Liver (tissue), 9 donors: ENCODE data around the gene RAB44. TPM values are rescaled to one million over a fixed set of nuclear protein-coding genes. Genes with fewer than 3 reads are reported as not detected.

ENCODE experiments used
- DNase-seq: peaks from one replicate; pipeline ENCODE4 v3.0.0-alpha.2; 2017; ENCODE audit warnings: low spot score
- H3K27ac ChIP-seq, 2 donors: one replicate each; pipeline ENCODE4 v1.7.0; 2013; ENCODE audit warnings: inconsistent platforms in 2 of 2, low read length in 2 of 2, control low read depth in 1 of 2, low read depth in 1 of 2, mild to moderate bottlenecking in 1 of 2
- H3K27me3 ChIP-seq, 4 donors: one replicate each; pipeline versions ENCODE4 v1.6.1 to v1.7.0; 2013; ENCODE audit warnings: low read length in 3 of 4, inconsistent platforms in 1 of 4, mild to moderate bottlenecking in 1 of 4, moderate library complexity in 1 of 4; ENCODE audit not compliant: control insufficient read depth in 4 of 4, insufficient read depth in 4 of 4
- H3K36me3 ChIP-seq, 4 donors: one replicate each; pipeline versions ENCODE4 v1.6.1 to v1.7.0; 2013; ENCODE audit warnings: low read length in 3 of 4, mild to moderate bottlenecking in 3 of 4, low read depth in 1 of 4, moderate library complexity in 1 of 4; ENCODE audit not compliant: control insufficient read depth in 4 of 4, insufficient read depth in 3 of 4
- H3K4me1 ChIP-seq, 4 donors: one replicate each; pipeline versions ENCODE4 v1.6.1 to v1.7.0; 2013; ENCODE audit warnings: low read length in 3 of 4, mild to moderate bottlenecking in 3 of 4, moderate library complexity in 1 of 4; ENCODE audit not compliant: control insufficient read depth in 4 of 4, insufficient read depth in 4 of 4
- H3K4me3 ChIP-seq, 3 donors: one replicate each; pipeline versions ENCODE4 v1.6.1 to v1.7.0; 2013; ENCODE audit warnings: low read length in 3 of 3, control low read depth in 1 of 3, low read depth in 1 of 3, mild to moderate bottlenecking in 1 of 3
- H3K9ac ChIP-seq, 2 donors: one replicate each; pipeline ENCODE4 v1.7.0; 2013; ENCODE audit warnings: low read length in 2 of 2, mild to moderate bottlenecking in 2 of 2, moderate library complexity in 2 of 2, control low read depth in 1 of 2, low read depth in 1 of 2
- H3K9me3 ChIP-seq, 4 donors: one replicate each; pipeline versions ENCODE4 v1.6.1 to v1.7.0; 2013; ENCODE audit warnings: low read length in 3 of 4; ENCODE audit not compliant: control insufficient read depth in 4 of 4
- FOXA1 ChIP-seq: IDR thresholded peaks from 2 replicates; pipeline ENCODE4 v1.6.1; 2016; ENCODE audit warnings: antibody characterized with exemption
- FOXA2 ChIP-seq: IDR thresholded peaks from 2 replicates; pipeline ENCODE4 v1.6.1; 2016; ENCODE audit warnings: antibody characterized with exemption
- GABPA ChIP-seq, 2 donors: IDR thresholded peaks in 1 of 2; conservative IDR thresholded peaks in 1 of 2; 2 replicates each; pipeline ENCODE4 v1.6.1; 2016; ENCODE audit warnings: antibody characterized with exemption in 2 of 2, mild to moderate bottlenecking in 1 of 2, moderate library complexity in 1 of 2
- HNF4A ChIP-seq, 2 donors: conservative IDR thresholded peaks; 2 replicates each; pipeline ENCODE4 v1.6.1; 2016; ENCODE audit warnings: antibody characterized with exemption in 2 of 2, mild to moderate bottlenecking in 2 of 2
- HNF4G ChIP-seq: IDR thresholded peaks from 2 replicates; pipeline ENCODE4 v1.6.1; 2016; ENCODE audit warnings: antibody characterized with exemption
- RAD21 ChIP-seq, 2 donors: IDR thresholded peaks; 2 replicates each; pipeline ENCODE4 v1.6.1; 2016; ENCODE audit warnings: antibody characterized with exemption in 2 of 2, mild to moderate bottlenecking in 2 of 2
- RXRA ChIP-seq, 2 donors: IDR thresholded peaks; 2 replicates each; pipeline ENCODE4 v1.6.1; 2017 to 2018; ENCODE audit warnings: antibody characterized with exemption in 2 of 2, mild to moderate bottlenecking in 1 of 2
- SP1 ChIP-seq: IDR thresholded peaks from 2 replicates; pipeline ENCODE4 v1.6.1; 2018; ENCODE audit warnings: antibody characterized with exemption, mild to moderate bottlenecking
- TAF1 ChIP-seq: conservative IDR thresholded peaks from 2 replicates; pipeline ENCODE4 v1.6.1; 2016; ENCODE audit warnings: antibody characterized with exemption, mild to moderate bottlenecking
- YY1 ChIP-seq: IDR thresholded peaks from 2 replicates; pipeline ENCODE4 v1.6.1; 2016; ENCODE audit warnings: antibody characterized with exemption, mild to moderate bottlenecking
- WGBS: extraction: QIAGEN DNeasy Blood & Tissue Kit; methylation state at CpG from one replicate; pipeline ENCODE4 v1.1.7; 2013; 5-methylcytosine and 5-hydroxymethylcytosine counted together
- polyA plus RNA-seq, 2 donors: library from polyadenylated mRNA; stranded (reverse) in 1 of 2; unstranded in 1 of 2; fragments of 200-250 nt in 1 of 2; fragments of >200 nt in 1 of 2; fragmentation: Nextera tagmentation in 1 of 2; extraction: Ambion mirVana in 1 of 2; gene quantifications; one replicate each; pipeline versions ENCODE4 v1.2.1 to v1.2.3, GENCODE V29; 2013 to 2015
- total RNA-seq, 2 donors: library from RNA; depleted of rRNA; stranded (reverse); fragments of >200 nt; gene quantifications; one replicate each; pipeline ENCODE4 v1.2.3, GENCODE V29; 2014
- TF ChIP-seq, protein P1 (sequence below): IDR thresholded peaks from 2 replicates; pipeline ENCODE4 v1.6.1; 2016; ENCODE audit warnings: antibody characterized with exemption, mild to moderate bottlenecking
- TF ChIP-seq, protein P2 (sequence below): IDR thresholded peaks from 2 replicates; pipeline ENCODE4 v1.6.1; 2016; ENCODE audit warnings: antibody characterized with exemption
- TF ChIP-seq, protein P3 (sequence below): IDR thresholded peaks from 2 replicates; pipeline ENCODE4 v1.6.1; 2016; ENCODE audit warnings: antibody characterized with exemption
- donor health status: healthy.
- donor health status: healthy.
- donor health status: healthy.
- donor health status: healthy.
- donor health status: healthy.

Gene RAB44
- total and polyA plus RNA-seq, 4 donors = 0.02 to 1.3 (median 0.08) TPM; not detected in 1

DNA sequence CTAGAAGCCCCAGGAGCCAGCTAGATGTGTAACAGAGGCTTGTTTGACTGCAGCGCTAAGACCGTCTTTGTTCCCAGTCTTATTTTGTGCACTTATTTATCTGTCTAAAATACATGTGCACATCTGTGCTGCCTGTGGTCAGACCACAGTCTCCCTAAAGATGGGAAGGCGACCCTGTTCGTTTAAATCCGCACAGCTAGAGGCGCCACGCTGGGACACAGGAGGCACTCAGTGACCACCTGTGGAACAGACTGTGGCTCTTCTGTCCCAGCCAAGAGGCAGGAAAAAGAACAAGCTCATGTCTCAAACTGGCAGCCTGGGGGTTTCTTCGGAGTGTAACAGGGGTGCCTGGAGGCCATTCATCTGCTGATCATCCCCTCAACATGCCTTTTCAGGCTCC is 74.8 kb downstream of the RAB44 start:
- WGBS = 90% methylated on average over 8 of the region's 8 CpGs
- Histone ChIP-seq H3K9ac (no peak overlapping the region), H3K36me3 (no peaks in the 10 kb centered on the region), H3K4me3 (no peak overlapping the region), H3K4me1 (peaks cover 0 to 7% (median 0%) of the 10 kb centered on the region in 4 donors), H3K27me3 (peaks cover 0 to 3% (median 0%) of the 10 kb centered on the region in 4 donors), H3K27ac (no peak overlapping the region), H3K9me3 (no peaks in the 10 kb centered on the region)
- TF ChIP-seq FOXA2 (no peak), RXRA (IDR thresholded peaks at IDR 0.05) (no peak), RAD21 (IDR thresholded peaks at IDR 0.05) (no peak), HNF4G (no peak), YY1 (no peak), FOXA1 (no peak), TAF1 (no peak), SP1 (no peak)
- TF ChIP-seq, protein P1, sequence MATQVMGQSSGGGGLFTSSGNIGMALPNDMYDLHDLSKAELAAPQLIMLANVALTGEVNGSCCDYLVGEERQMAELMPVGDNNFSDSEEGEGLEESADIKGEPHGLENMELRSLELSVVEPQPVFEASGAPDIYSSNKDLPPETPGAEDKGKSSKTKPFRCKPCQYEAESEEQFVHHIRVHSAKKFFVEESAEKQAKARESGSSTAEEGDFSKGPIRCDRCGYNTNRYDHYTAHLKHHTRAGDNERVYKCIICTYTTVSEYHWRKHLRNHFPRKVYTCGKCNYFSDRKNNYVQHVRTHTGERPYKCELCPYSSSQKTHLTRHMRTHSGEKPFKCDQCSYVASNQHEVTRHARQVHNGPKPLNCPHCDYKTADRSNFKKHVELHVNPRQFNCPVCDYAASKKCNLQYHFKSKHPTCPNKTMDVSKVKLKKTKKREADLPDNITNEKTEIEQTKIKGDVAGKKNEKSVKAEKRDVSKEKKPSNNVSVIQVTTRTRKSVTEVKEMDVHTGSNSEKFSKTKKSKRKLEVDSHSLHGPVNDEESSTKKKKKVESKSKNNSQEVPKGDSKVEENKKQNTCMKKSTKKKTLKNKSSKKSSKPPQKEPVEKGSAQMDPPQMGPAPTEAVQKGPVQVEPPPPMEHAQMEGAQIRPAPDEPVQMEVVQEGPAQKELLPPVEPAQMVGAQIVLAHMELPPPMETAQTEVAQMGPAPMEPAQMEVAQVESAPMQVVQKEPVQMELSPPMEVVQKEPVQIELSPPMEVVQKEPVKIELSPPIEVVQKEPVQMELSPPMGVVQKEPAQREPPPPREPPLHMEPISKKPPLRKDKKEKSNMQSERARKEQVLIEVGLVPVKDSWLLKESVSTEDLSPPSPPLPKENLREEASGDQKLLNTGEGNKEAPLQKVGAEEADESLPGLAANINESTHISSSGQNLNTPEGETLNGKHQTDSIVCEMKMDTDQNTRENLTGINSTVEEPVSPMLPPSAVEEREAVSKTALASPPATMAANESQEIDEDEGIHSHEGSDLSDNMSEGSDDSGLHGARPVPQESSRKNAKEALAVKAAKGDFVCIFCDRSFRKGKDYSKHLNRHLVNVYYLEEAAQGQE = no peak
- TF ChIP-seq, protein P2, sequence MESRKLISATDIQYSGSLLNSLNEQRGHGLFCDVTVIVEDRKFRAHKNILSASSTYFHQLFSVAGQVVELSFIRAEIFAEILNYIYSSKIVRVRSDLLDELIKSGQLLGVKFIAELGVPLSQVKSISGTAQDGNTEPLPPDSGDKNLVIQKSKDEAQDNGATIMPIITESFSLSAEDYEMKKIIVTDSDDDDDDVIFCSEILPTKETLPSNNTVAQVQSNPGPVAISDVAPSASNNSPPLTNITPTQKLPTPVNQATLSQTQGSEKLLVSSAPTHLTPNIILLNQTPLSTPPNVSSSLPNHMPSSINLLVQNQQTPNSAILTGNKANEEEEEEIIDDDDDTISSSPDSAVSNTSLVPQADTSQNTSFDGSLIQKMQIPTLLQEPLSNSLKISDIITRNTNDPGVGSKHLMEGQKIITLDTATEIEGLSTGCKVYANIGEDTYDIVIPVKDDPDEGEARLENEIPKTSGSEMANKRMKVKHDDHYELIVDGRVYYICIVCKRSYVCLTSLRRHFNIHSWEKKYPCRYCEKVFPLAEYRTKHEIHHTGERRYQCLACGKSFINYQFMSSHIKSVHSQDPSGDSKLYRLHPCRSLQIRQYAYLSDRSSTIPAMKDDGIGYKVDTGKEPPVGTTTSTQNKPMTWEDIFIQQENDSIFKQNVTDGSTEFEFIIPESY = no peak
- no peak for DNase-seq

DNA sequence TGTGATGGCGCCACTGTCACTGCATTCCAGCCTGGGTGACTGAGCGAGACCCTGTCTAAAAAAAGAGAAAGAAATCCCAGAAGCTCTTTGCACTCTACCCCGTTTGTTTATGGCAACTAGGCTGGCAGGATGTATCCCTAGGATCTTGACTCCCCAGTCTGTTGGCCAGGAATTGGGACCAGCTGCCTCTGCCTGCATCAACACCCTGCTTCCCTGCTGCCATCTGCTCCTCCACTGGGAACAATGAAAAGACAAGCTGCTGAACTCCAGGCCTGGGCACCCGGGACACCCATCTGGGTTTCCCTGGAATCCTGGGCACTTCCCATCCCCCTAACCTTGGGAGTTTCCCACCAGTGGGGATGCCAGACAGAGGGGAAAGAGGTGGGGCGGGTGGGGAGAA is 76.7 kb downstream of the RAB44 start:
- Histone ChIP-seq H3K36me3 (no peaks in the 10 kb centered on the region), H3K9ac (no peak overlapping the region), H3K27ac (no peak overlapping the region), H3K4me3 (no peak overlapping the region), H3K27me3 (peaks cover 0 to 3% (median 0%) of the 10 kb centered on the region in 4 donors), H3K4me1 (peaks cover 0 to 5% (median 0%) of the 10 kb centered on the region in 4 donors), H3K9me3 (no peaks in the 10 kb centered on the region)
- 75% methylated on average over 5 of the region's 5 CpGs for WGBS
- DNase-seq = no peak
- TF ChIP-seq FOXA1 (no peak), RAD21 (IDR thresholded peaks at IDR 0.05) (no peak), YY1 (no peak), HNF4G (no peak), FOXA2 (no peak), GABPA (IDR thresholded peaks at IDR 0.05 in 1 of 2, conservative IDR thresholded peaks at IDR 0.05 in 1 of 2) (no peak), HNF4A (conservative IDR thresholded peaks at IDR 0.05) (no peak)
- TF ChIP-seq, protein P1 = no peak
- TF ChIP-seq, protein P3, sequence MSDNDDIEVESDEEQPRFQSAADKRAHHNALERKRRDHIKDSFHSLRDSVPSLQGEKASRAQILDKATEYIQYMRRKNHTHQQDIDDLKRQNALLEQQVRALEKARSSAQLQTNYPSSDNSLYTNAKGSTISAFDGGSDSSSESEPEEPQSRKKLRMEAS = no peak
